ENCODE results near the gene PRDM10. TPM values are rescaled to one million over a fixed set of nuclear protein-coding genes. Genes with fewer than 3 reads are reported as not detected.
"Not testable (repeated sequence)": the region's sequence is repeated elsewhere in the genome, so short reads cannot be mapped to it uniquely, and the experiment has no call there.

The PRDM10 gene
- total and polyA plus RNA-seq, 7 experiments from 2014 or later, result 2.5 to 16.3 (median 13.4) TPM

GRCh38 chr11:130020323-130020722, 17.7 kb upstream of the PRDM10 start:
- intact Hi-C loops (cut with micrococcal nuclease), result no loop called here
- POLR2A ChIA-PET, result no interaction called here

GRCh38 chr11:130015846-130016245, 13.2 kb upstream of the PRDM10 start:
- H3K4me1 ChIP-seq (ENCODE audit: control insufficient read depth in 2 of 2, insufficient read depth in 2 of 2, low read length in 2 of 2); DNase-seq; H3K36me3 ChIP-seq (ENCODE audit: control insufficient read depth in 2 of 3, insufficient read depth in 3 of 3, low read length in 3 of 3); H3K9me3 Mint-ChIP-seq; intact Hi-C loops (cut with micrococcal nuclease); CTCF ChIA-PET; POLR2A ChIA-PET; H3K9me3 ChIP-seq (ENCODE audit: control insufficient read depth in 2 of 3, low read length in 3 of 3); H3K27ac Mint-ChIP-seq; H3K36me3 Mint-ChIP-seq; H3K27ac ChIP-seq (ENCODE audit: low read depth, low read length); H3K27me3 ChIP-seq (ENCODE audit: control insufficient read depth in 2 of 2, insufficient read depth in 2 of 2, low read length in 2 of 2); H3K4me3 ChIP-seq (ENCODE audit: low read length); H3K4me1 Mint-ChIP-seq; H3K4me3 Mint-ChIP-seq; ATAC-seq: not testable (repeated sequence)
- H3K27me3 Mint-ChIP-seq, result peaks cover 0 to 12% (median 0%) of the 10 kb centered on the region in 5 donors

More at GRCh38 chr11:130020323-130020722, 17.7 kb upstream of the PRDM10 start:
- Histone ChIP-seq H3K27ac (ENCODE audit: low read depth, low read length) (no peak overlapping the region), H3K27me3 (ENCODE audit: control insufficient read depth in 2 of 2, insufficient read depth in 2 of 2, low read length in 2 of 2) (no peaks in the 10 kb centered on the region), H3K36me3 (ENCODE audit: control insufficient read depth in 2 of 3, insufficient read depth in 3 of 3, low read length in 3 of 3) (no peaks in the 10 kb centered on the region), H3K4me3 (ENCODE audit: low read length) (no peak overlapping the region), H3K9me3 (ENCODE audit: control insufficient read depth in 2 of 3, low read length in 3 of 3) (no peaks in the 10 kb centered on the region), H3K4me1 (ENCODE audit: control insufficient read depth in 2 of 2, insufficient read depth in 2 of 2, low read length in 2 of 2) (no peaks in the 10 kb centered on the region)
- H3K36me3 Mint-ChIP-seq, result peaks cover 0 to 4% (median 0%) of the 10 kb centered on the region in 5 donors
- CTCF ChIA-PET, result no interaction called here
- H3K4me1 Mint-ChIP-seq, result no peaks in the 10 kb centered on the region
- peaks cover 0 to 7% (median 4%) of the 10 kb centered on the region in 11 donors for H3K9me3 Mint-ChIP-seq
- H3K27me3 Mint-ChIP-seq, result peaks cover 0 to 8% (median 0%) of the 10 kb centered on the region in 5 donors
- no peak for ATAC-seq
- DNase-seq, result no peak
- no peak overlapping the region for H3K4me3 Mint-ChIP-seq
- no peak overlapping the region for H3K27ac Mint-ChIP-seq

- no peaks in the 10 kb centered on the region for H3K27me3 ChIP-seq (ENCODE audit: control insufficient read depth in 2 of 2, insufficient read depth in 2 of 2, low read length in 2 of 2)
- Mint-ChIP-seq H3K27me3 (peaks cover 0 to 17% (median 0%) of the 10 kb centered on the region in 5 donors), H3K36me3 (peaks cover 0 to 8% (median 3%) of the 10 kb centered on the region in 5 donors), H3K9me3 (peaks cover 0 to 4% (median 0%) of the 10 kb centered on the region in 11 donors), H3K4me1 (peaks cover 7 to 16% (median 12%) of the 10 kb centered on the region in 7 donors), H3K4me3 (no peak overlapping the region), H3K27ac (no peak overlapping the region)
- intact Hi-C loops (cut with micrococcal nuclease), result loop anchor here in 1 of 2 donors (10.0 kb wide), 1 partner anchor 426 kb away; no protein-coding TSS in a partner anchor
- POLR2A ChIA-PET, result no interaction called here
- DNase-seq (no peak), ATAC-seq (no peak)
- no peaks in the 10 kb centered on the region for H3K9me3 ChIP-seq (ENCODE audit: control insufficient read depth in 2 of 3, low read length in 3 of 3)
- H3K27ac ChIP-seq (ENCODE audit: low read depth, low read length), result no peak overlapping the region
- H3K4me3 ChIP-seq (ENCODE audit: low read length), result no peak overlapping the region
- peaks cover 5 to 10% of the 10 kb centered on the region in 2 donors for H3K4me1 ChIP-seq (ENCODE audit: control insufficient read depth in 2 of 2, insufficient read depth in 2 of 2, low read length in 2 of 2)
- no peaks in the 10 kb centered on the region for H3K36me3 ChIP-seq (ENCODE audit: control insufficient read depth in 2 of 3, insufficient read depth in 3 of 3, low read length in 3 of 3)
- CTCF ChIA-PET, result interaction anchor here (0.8 kb wide), 1 partner anchor 64 kb away, joined by 4 read pairs; no protein-coding TSS in a partner anchor
Observed at GRCh38 chr11:130008326-130008725, 5.7 kb upstream of the PRDM10 start.

- POLR2A ChIA-PET, result interaction anchor here (0.6 kb wide), 1 partner anchor 75 kb away, joined by 3 read pairs; no protein-coding TSS in a partner anchor
- intact Hi-C loops (cut with micrococcal nuclease), result loop anchor here in 1 of 2 donors (10.0 kb wide), 1 partner anchor 428 kb away; no protein-coding TSS in a partner anchor
- Histone ChIP-seq H3K36me3 (ENCODE audit: control insufficient read depth in 2 of 3, insufficient read depth in 3 of 3, low read length in 3 of 3) (peaks cover 0 to 3% (median 0%) of the 10 kb centered on the region in 3 experiments), H3K27ac (ENCODE audit: low read depth, low read length) (no peak overlapping the region), H3K4me3 (ENCODE audit: low read length) (no peak overlapping the region), H3K9me3 (ENCODE audit: control insufficient read depth in 2 of 3, low read length in 3 of 3) (no peaks in the 10 kb centered on the region), H3K4me1 (ENCODE audit: control insufficient read depth in 2 of 2, insufficient read depth in 2 of 2, low read length in 2 of 2) (peaks cover 5 to 10% of the 10 kb centered on the region in 2 donors), H3K27me3 (ENCODE audit: control insufficient read depth in 2 of 2, insufficient read depth in 2 of 2, low read length in 2 of 2) (no peaks in the 10 kb centered on the region)
- no peak overlapping the region for H3K4me3 Mint-ChIP-seq
- CTCF ChIA-PET, result interaction anchor here (0.6 to 1.0 kb wide), 3 partner anchors 46 to 1704 kb away, joined by 3 to 5 read pairs (median 4); no protein-coding TSS in a partner anchor
- H3K36me3 Mint-ChIP-seq, result peaks cover 0 to 8% (median 3%) of the 10 kb centered on the region in 5 donors
- DNase-seq (no peak), ATAC-seq (no peak)
- peaks cover 0 to 5% (median 0%) of the 10 kb centered on the region in 11 donors for H3K9me3 Mint-ChIP-seq
- H3K27me3 Mint-ChIP-seq, result peaks cover 0 to 17% (median 0%) of the 10 kb centered on the region in 5 donors
- H3K4me1 Mint-ChIP-seq, result peaks cover 7 to 16% (median 12%) of the 10 kb centered on the region in 7 donors
- H3K27ac Mint-ChIP-seq, result peak overlapping the region in 1 of 9 donors; percentile 90
Observed at GRCh38 chr11:130006929-130007328, 4.3 kb upstream of the PRDM10 start.

GRCh38 chr11:130003717-130004001, 1.0 kb upstream of the PRDM10 start:
- ChIA-PET POLR2A (interaction anchor here (0.5 to 4.9 kb wide), 25 partner anchors 11 to 1585 kb away, joined by 3 to 55 read pairs (median 6); partner anchors contain the start of genes APLP2, SNX19 and ZBTB44), CTCF (interaction anchor here (0.9 to 1.7 kb wide), 5 partner anchors 10 to 128 kb away, joined by 3 to 8 read pairs (median 5); no protein-coding TSS in a partner anchor)
- DNase-seq, result no peak
- Mint-ChIP-seq H3K27ac (peak overlapping the region; percentile 96 to 100 (median 99)), H3K4me3 (peak overlapping the region; percentile 87 to 99 (median 94)), H3K4me1 (peaks cover 16 to 43% (median 37%) of the 10 kb centered on the region in 7 donors), H3K9me3 (peaks cover 0 to 3% (median 0%) of the 10 kb centered on the region in 11 donors), H3K36me3 (peaks cover 0 to 10% (median 3%) of the 10 kb centered on the region in 5 donors), H3K27me3 (peaks cover 0 to 13% (median 0%) of the 10 kb centered on the region in 5 donors)
- Histone ChIP-seq H3K27me3 (ENCODE audit: control insufficient read depth in 2 of 2, insufficient read depth in 2 of 2, low read length in 2 of 2) (no peaks in the 10 kb centered on the region), H3K4me3 (ENCODE audit: low read length) (peak overlapping the region; percentile 76), H3K36me3 (ENCODE audit: control insufficient read depth in 2 of 3, insufficient read depth in 3 of 3, low read length in 3 of 3) (peaks cover 0 to 3% (median 0%) of the 10 kb centered on the region in 3 experiments), H3K4me1 (ENCODE audit: control insufficient read depth in 2 of 2, insufficient read depth in 2 of 2, low read length in 2 of 2) (peaks cover 16 to 22% of the 10 kb centered on the region in 2 donors), H3K9me3 (ENCODE audit: control insufficient read depth in 2 of 3, low read length in 3 of 3) (no peaks in the 10 kb centered on the region), H3K27ac (ENCODE audit: low read depth, low read length) (peak overlapping the region; percentile 98)
- intact Hi-C loops (cut with micrococcal nuclease), result loop anchor here (1.0 to 10.0 kb wide), 11 partner anchors 66 to 1476 kb away; partner anchors contain the start of genes SNX19 (in 2 of the 2) and APLP2 (in 1 of the 2)
- ATAC-seq, result no peak

- Histone ChIP-seq H3K4me3 (ENCODE audit: low read length) (peak overlapping the region; percentile 76), H3K27ac (ENCODE audit: low read depth, low read length) (peak overlapping the region; percentile 98), H3K27me3 (ENCODE audit: control insufficient read depth in 2 of 2, insufficient read depth in 2 of 2, low read length in 2 of 2) (no peaks in the 10 kb centered on the region), H3K4me1 (ENCODE audit: control insufficient read depth in 2 of 2, insufficient read depth in 2 of 2, low read length in 2 of 2) (peaks cover 16 to 22% of the 10 kb centered on the region in 2 donors), H3K36me3 (ENCODE audit: control insufficient read depth in 2 of 3, insufficient read depth in 3 of 3, low read length in 3 of 3) (peaks cover 0 to 3% (median 0%) of the 10 kb centered on the region in 3 experiments), H3K9me3 (ENCODE audit: control insufficient read depth in 2 of 3, low read length in 3 of 3) (no peaks in the 10 kb centered on the region)
- Mint-ChIP-seq H3K9me3 (peaks cover 0 to 3% (median 0%) of the 10 kb centered on the region in 11 donors), H3K27ac (peak overlapping the region; percentile 99 to 100 (median 100)), H3K36me3 (peaks cover 0 to 10% (median 3%) of the 10 kb centered on the region in 5 donors), H3K4me1 (peaks cover 21 to 48% (median 43%) of the 10 kb centered on the region in 7 donors), H3K4me3 (peak overlapping the region; percentile 87 to 100 (median 99)), H3K27me3 (peaks cover 0 to 8% (median 0%) of the 10 kb centered on the region in 5 donors)
- peak; percentile 85 for ATAC-seq
- DNase-seq, result peak; percentile 75 to 97 (median 94)
- intact Hi-C loops (cut with micrococcal nuclease), result loop anchor here (1.0 to 10.0 kb wide), 17 partner anchors 11 to 1476 kb away; partner anchors contain the start of genes APLP2 (in 2 of the 2), NFRKB (in 2 of the 2), SNX19 (in 2 of the 2) and ZBTB44 (in 2 of the 2)
- POLR2A ChIA-PET, result interaction anchor here (0.6 to 4.9 kb wide), 29 partner anchors 11 to 1585 kb away, joined by 3 to 55 read pairs (median 5); partner anchors contain the start of genes APLP2, NFRKB, SNX19 and TMEM45B
- CTCF ChIA-PET, result interaction anchor here (0.9 to 1.7 kb wide), 7 partner anchors 11 to 129 kb away, joined by 3 to 8 read pairs (median 5); no protein-coding TSS in a partner anchor
Observed at GRCh38 chr11:130002846-130003716, 446 bp upstream of the PRDM10 start.

Measured in naive thymus-derived CD4-positive, alpha-beta T cell (primary cell).